DOHH2 (cell line): ENCODE data around the gene PPP6R1.

Experiments
- H3F3A ChIP-seq: fragments of 200-600 bp; sonication (generic), shearing (Covaris generic); 2 replicates; pipeline ENCODE4 v1.6.0; 2016; ENCODE audit warnings: antibody characterized with exemption, mild to moderate bottlenecking; ENCODE audit not compliant: control insufficient read depth, insufficient read depth
- H3K27ac ChIP-seq: fragments of 200-600 bp; sonication (generic); 2 replicates; pipeline ENCODE4 v1.5.1; 2014; ENCODE audit warnings: low read depth, mild to moderate bottlenecking, low read length, moderate library complexity
- H3K27me3 ChIP-seq: fragments of 200-600 bp; sonication (generic); 2 replicates; pipeline ENCODE4 v1.6.1; 2014; ENCODE audit warnings: mild to moderate bottlenecking, low read length, mixed read lengths; ENCODE audit not compliant: control insufficient read depth
- H3K36me3 ChIP-seq: fragments of 200-600 bp; sonication (generic); 2 replicates; pipeline ENCODE4 v1.6.1; 2014; ENCODE audit warnings: mild to moderate bottlenecking, low read length, moderate library complexity, mixed read lengths; ENCODE audit not compliant: control insufficient read depth
- H3K4me1 ChIP-seq: fragments of 200-600 bp; sonication (generic); 2 replicates; pipeline ENCODE4 v1.6.1; 2014; ENCODE audit warnings: mild to moderate bottlenecking, low read length, mixed read lengths; ENCODE audit not compliant: control insufficient read depth
- H3K4me2 ChIP-seq: fragments of 200-600 bp; sonication (generic); 2 replicates; pipeline ENCODE4 v1.6.0; 2014; ENCODE audit warnings: mild to moderate bottlenecking, low read length, moderate library complexity
- H3K4me3 ChIP-seq: fragments of 200-600 bp; sonication (generic); 2 replicates; pipeline ENCODE4 v1.5.1; 2014; ENCODE audit warnings: mild to moderate bottlenecking, low read length, mixed read lengths
- H3K79me2 ChIP-seq: fragments of 200-600 bp; sonication (generic); 2 replicates; pipeline ENCODE4 v1.6.1; 2014; ENCODE audit warnings: mild to moderate bottlenecking, low read length, mixed read lengths; ENCODE audit not compliant: control insufficient read depth
- H3K9me2 ChIP-seq: fragments of 200-600 bp; sonication (generic); replicated peaks from 2 replicates; pipeline ENCODE4 v1.6.1; 2014; ENCODE audit warnings: mild to moderate bottlenecking, low read length, mixed read lengths; ENCODE audit not compliant: control insufficient read depth
- H3K9me3 ChIP-seq: fragments of 200-600 bp; sonication (generic); 2 replicates; pipeline ENCODE4 v1.6.1; 2014; ENCODE audit warnings: antibody characterized with exemption, low read length, mixed read lengths; ENCODE audit not compliant: control insufficient read depth, insufficient read depth
- H4K20me1 ChIP-seq: fragments of 200-600 bp; sonication (generic); 2 replicates; pipeline ENCODE4 v1.6.0; 2014; ENCODE audit warnings: low read depth, mild to moderate bottlenecking, antibody characterized with exemption, low read length, moderate library complexity; ENCODE audit not compliant: control insufficient read depth, insufficient read depth
- CTCF ChIP-seq: fragments of 200-600 bp; sonication (generic); IDR thresholded peaks from one replicate; pipeline ENCODE4 v1.5.1; 2014; ENCODE audit warnings: antibody characterized with exemption, mild to moderate bottlenecking, low read depth, low read length; ENCODE audit not compliant: poor library complexity, severe bottlenecking
- EZH2phosphoT487 ChIP-seq: fragments of 200-600 bp; sonication (generic); IDR thresholded peaks from 2 replicates; pipeline ENCODE4 v1.6.1; 2017; ENCODE audit warnings: borderline replicate concordance, mild to moderate bottlenecking, antibody characterized with exemption, low read length, moderate library complexity, mixed read lengths

Gene PPP6R1

GRCh38 chr19:55247621-55248099 lies 11.2 kb downstream of the PPP6R1 start:
- Histone ChIP-seq H3K4me3 (no peak overlapping the region), H3K27me3 (no peaks in the 10 kb centered on the region), H3K27ac (no peak overlapping the region), H3K79me2 (peaks cover 84% of the 10 kb centered on the region), H3K36me3 (peaks cover 96% of the 10 kb centered on the region), H3K9me3 (no peaks in the 10 kb centered on the region), H3K4me1 (peaks cover 19% of the 10 kb centered on the region), H3F3A (no peaks in the 10 kb centered on the region), H3K9me2 (no peaks in the 10 kb centered on the region), H4K20me1 (peaks cover 32% of the 10 kb centered on the region; the same call in 1 of the 2 replicates), H3K4me2 (no peak overlapping the region)
- no peak for TF ChIP-seq CTCF
- no peak for TF ChIP-seq EZH2phosphoT487

- no peak overlapping the region for H3K4me3 ChIP-seq
- H3K4me1 ChIP-seq, result peaks cover 10% of the 10 kb centered on the region
- H3F3A ChIP-seq, result no peaks in the 10 kb centered on the region
- H3K79me2 ChIP-seq, result peaks cover 82% of the 10 kb centered on the region
- H3K9me3 ChIP-seq, result no peaks in the 10 kb centered on the region
- H3K27me3 ChIP-seq, result no peaks in the 10 kb centered on the region
- H3K36me3 ChIP-seq, result peaks cover 96% of the 10 kb centered on the region
- H3K4me2 ChIP-seq, result no peak overlapping the region
- H3K9me2 ChIP-seq, result no peaks in the 10 kb centered on the region
- H4K20me1 ChIP-seq, result peaks cover 38% of the 10 kb centered on the region; the same call in 1 of the 2 replicates
- no peak overlapping the region for H3K27ac ChIP-seq
- TF ChIP-seq CTCF, result no peak
- no peak for TF ChIP-seq EZH2phosphoT487
These were observed 12.1 kb downstream of the PPP6R1 start for GRCh38 chr19:55246462-55247451.

GRCh38 chr19:55245236-55245904 lies 13.4 kb downstream of the PPP6R1 start:
- TF ChIP-seq EZH2phosphoT487, result no peak
- no peak for TF ChIP-seq CTCF
- Histone ChIP-seq H3K4me2 (no peak overlapping the region), H3K79me2 (peaks cover 71% of the 10 kb centered on the region), H3K27ac (no peak overlapping the region), H3K9me2 (no peaks in the 10 kb centered on the region), H3K4me3 (no peak overlapping the region), H3F3A (no peaks in the 10 kb centered on the region), H3K27me3 (no peaks in the 10 kb centered on the region), H4K20me1 (peaks cover 25% of the 10 kb centered on the region; the same call in 1 of the 2 replicates), H3K36me3 (peaks cover 94% of the 10 kb centered on the region), H3K9me3 (no peaks in the 10 kb centered on the region), H3K4me1 (no peaks in the 10 kb centered on the region)
